OCI-LY3 (cell line): ENCODE data around the gene SLC1A7.

Experiments used
- H2AFZ ChIP-seq: fragments of 200-600, 300-600 bp; shearing (Covaris generic); 2 replicates; pipeline ENCODE4 v1.6.0; 2014; ENCODE audit warnings: antibody characterized with exemption, low read depth, low read length
- H3K27ac ChIP-seq: fragments of 200-600, 300-600 bp; sonication (generic); 2 replicates; pipeline ENCODE4 v1.5.1; 2014; ENCODE audit warnings: mild to moderate bottlenecking, low read length, moderate library complexity, mixed read lengths
- H3K27me3 ChIP-seq: fragments of 200-600, 300-600 bp; sonication (generic); 2 replicates; pipeline ENCODE4 v1.6.1; 2014; ENCODE audit warnings: low read depth, low read length, mixed read lengths
- H3K36me3 ChIP-seq: fragments of 200-600, 300-600 bp; sonication (generic); replicated peaks from 2 replicates; pipeline ENCODE3; 2014; ENCODE audit warnings: low read depth, low read length, mixed read lengths
- H3K4me1 ChIP-seq: fragments of 300-600, 200-600 bp; sonication (generic); 2 replicates; pipeline ENCODE4 v1.6.1; 2014; ENCODE audit warnings: low read length, mixed read lengths
- H3K4me2 ChIP-seq: fragments of 200-600, 300-600 bp; sonication (generic); 2 replicates; pipeline ENCODE4 v1.6.1; 2014; ENCODE audit warnings: low read length, mixed read lengths
- H3K4me3 ChIP-seq: fragments of 300-600, 200-600 bp; sonication (generic); 2 replicates; pipeline ENCODE4 v1.5.1; 2014; ENCODE audit warnings: antibody characterized with exemption, mild to moderate bottlenecking, low read length, moderate library complexity
- H3K79me2 ChIP-seq: fragments of 300-600, 200-600 bp; shearing (Covaris generic); 2 replicates; pipeline ENCODE4 v1.6.1; 2014; ENCODE audit warnings: mild to moderate bottlenecking, low read length, mixed read lengths
- H3K9ac ChIP-seq: fragments of 300-600, 200-600 bp; shearing (Covaris generic); 2 replicates; pipeline ENCODE4 v1.6.0; 2014; ENCODE audit warnings: mild to moderate bottlenecking, low read length, moderate library complexity
- H3K9me3 ChIP-seq: fragments of 200-600, 300-600 bp; shearing (Covaris generic); 2 replicates; pipeline ENCODE4 v1.6.1; 2014; ENCODE audit warnings: low read length, mixed read lengths; ENCODE audit not compliant: insufficient read depth
- H4K20me1 ChIP-seq: fragments of 200-600, 300-600 bp; sonication (generic); 2 replicates; pipeline ENCODE4 v1.6.1; 2016; ENCODE audit warnings: low read length, mixed read lengths; ENCODE audit not compliant: insufficient read depth
- CTCF ChIP-seq: fragments of 200-600, 300-600 bp; sonication (generic); IDR thresholded peaks from 2 replicates; pipeline ENCODE4 v1.5.1; 2014; ENCODE audit warnings: antibody characterized with exemption, low read length, low read depth
- EZH2phosphoT487 ChIP-seq: fragments of 200-600 bp; shearing (Covaris generic); IDR thresholded peaks from 2 replicates; pipeline ENCODE4 v1.6.1; 2018; ENCODE audit warnings: antibody characterized with exemption, mixed run types, low read depth

SLC1A7 gene

GRCh38 chr1:53087332-53088285 is 54.8 kb downstream of the SLC1A7 start:
- no peak overlapping the region for H3K4me3 ChIP-seq
- H3K79me2 ChIP-seq = no peaks in the 10 kb centered on the region
- H3K27ac ChIP-seq = no peak overlapping the region
- H4K20me1 ChIP-seq = no peaks in the 10 kb centered on the region
- no peak overlapping the region for H2AFZ ChIP-seq
- H3K9me3 ChIP-seq = no peaks in the 10 kb centered on the region
- H3K27me3 ChIP-seq = no peaks in the 10 kb centered on the region
- H3K4me1 ChIP-seq = no peaks in the 10 kb centered on the region
- H3K4me2 ChIP-seq = no peak overlapping the region
- H3K36me3 ChIP-seq = no peaks in the 10 kb centered on the region
- TF ChIP-seq CTCF (no peak), EZH2phosphoT487 (no peak)
- no peak overlapping the region for H3K9ac ChIP-seq

- TF ChIP-seq CTCF = no peak
- TF ChIP-seq EZH2phosphoT487 = no peak
- Histone ChIP-seq H3K9ac (no peak overlapping the region), H3K4me3 (no peak overlapping the region), H3K4me2 (no peak overlapping the region), H3K27me3 (no peaks in the 10 kb centered on the region), H3K4me1 (no peaks in the 10 kb centered on the region), H3K9me3 (no peaks in the 10 kb centered on the region), H3K79me2 (no peaks in the 10 kb centered on the region), H2AFZ (no peak overlapping the region), H4K20me1 (no peaks in the 10 kb centered on the region), H3K27ac (no peak overlapping the region), H3K36me3 (no peaks in the 10 kb centered on the region)
These were observed 55.9 kb downstream of the SLC1A7 start for GRCh38 chr1:53086491-53087070.

GRCh38 chr1:53085405-53085804 is 57.0 kb downstream of the SLC1A7 start:
- Histone ChIP-seq H3K36me3 (no peaks in the 10 kb centered on the region), H3K4me2 (no peak overlapping the region), H4K20me1 (no peaks in the 10 kb centered on the region), H3K4me3 (no peak overlapping the region), H3K9me3 (no peaks in the 10 kb centered on the region), H2AFZ (no peak overlapping the region), H3K27me3 (no peaks in the 10 kb centered on the region), H3K79me2 (no peaks in the 10 kb centered on the region), H3K4me1 (no peaks in the 10 kb centered on the region), H3K9ac (no peak overlapping the region), H3K27ac (no peak overlapping the region)
- TF ChIP-seq CTCF = no peak
- no peak for TF ChIP-seq EZH2phosphoT487

- no peaks in the 10 kb centered on the region for H3K4me1 ChIP-seq
- no peak for TF ChIP-seq EZH2phosphoT487
- no peaks in the 10 kb centered on the region for H3K79me2 ChIP-seq
- no peak overlapping the region for H3K27ac ChIP-seq
- no peak overlapping the region for H3K4me2 ChIP-seq
- H3K36me3 ChIP-seq = no peaks in the 10 kb centered on the region
- no peaks in the 10 kb centered on the region for H3K9me3 ChIP-seq
- H3K9ac ChIP-seq = no peak overlapping the region
- H4K20me1 ChIP-seq = no peaks in the 10 kb centered on the region
- no peaks in the 10 kb centered on the region for H3K27me3 ChIP-seq
- H2AFZ ChIP-seq = no peak overlapping the region
- H3K4me3 ChIP-seq = no peak overlapping the region
These were observed 57.9 kb downstream of the SLC1A7 start for GRCh38 chr1:53084589-53084971.
